Measurements from ENCODE around the gene DLX1.
A peak's percentile ranks its signal among the peaks of the same experiment; 100 is the strongest.

Gene DLX1

GRCh38 chr2:172082944-172083627 lies 2.2 kb upstream of the DLX1 start:
- no peak overlapping the region for H3K4me3 ChIP-seq (replicated peaks; ENCODE audit: low read depth, low read length)
- DNase-seq (ENCODE audit: low read depth): no peak
- TF ChIP-seq CTCF (IDR thresholded peaks at IDR 0.05; ENCODE audit: low read length, missing control alignments): no peak

GRCh38 chr2:172083628-172084394 lies 1.5 kb upstream of the DLX1 start:
- no peak for TF ChIP-seq CTCF (IDR thresholded peaks at IDR 0.05; ENCODE audit: low read length, missing control alignments)
- no peak for DNase-seq (ENCODE audit: low read depth)
- H3K4me3 ChIP-seq (replicated peaks; ENCODE audit: low read depth, low read length): no peak overlapping the region

GRCh38 chr2:172084395-172084644 lies 987 bp upstream of the DLX1 start:
- peak overlapping the region; percentile 53 for H3K4me3 ChIP-seq (replicated peaks; ENCODE audit: low read depth, low read length)
- DNase-seq (ENCODE audit: low read depth): no peak
- no peak for TF ChIP-seq CTCF (IDR thresholded peaks at IDR 0.05; ENCODE audit: low read length, missing control alignments)

GRCh38 chr2:172084645-172085459 lies 455 bp upstream of the DLX1 start:
- DNase-seq (ENCODE audit: low read depth): peak; percentile 94
- H3K4me3 ChIP-seq (replicated peaks; ENCODE audit: low read depth, low read length): peak overlapping the region; percentile 53

GRCh38 chr2:172086241-172087206 lies 1.2 kb downstream of the DLX1 start:
- peak overlapping the region; percentile 53 for H3K4me3 ChIP-seq (replicated peaks; ENCODE audit: low read depth, low read length)
- TF ChIP-seq CTCF (IDR thresholded peaks at IDR 0.05; ENCODE audit: low read length, missing control alignments): peak; percentile 2
- DNase-seq (ENCODE audit: low read depth): no peak

More at GRCh38 chr2:172084645-172085459, 455 bp upstream of the DLX1 start:
- no peak for TF ChIP-seq CTCF (IDR thresholded peaks at IDR 0.05; ENCODE audit: low read length, missing control alignments)

- H3K4me3 ChIP-seq (replicated peaks; ENCODE audit: low read depth, low read length): peak overlapping the region; percentile 53
- TF ChIP-seq CTCF (IDR thresholded peaks at IDR 0.05; ENCODE audit: low read length, missing control alignments): no peak
- DNase-seq (ENCODE audit: low read depth): no peak
These were observed 2.0 kb downstream of the DLX1 start for GRCh38 chr2:172087207-172087779.

All from fibroblast of pulmonary artery (primary cell).